Activated CD8-positive, alpha-beta T cell treated with anti-CD3 and anti-CD28 coated beads for 36 hours (primary cell): ENCODE measurements around the gene CEP44. TPM values are rescaled to one million over a fixed set of nuclear protein-coding genes. Genes with fewer than 3 reads are reported as not detected.

ENCODE experiments used
- ATAC-seq: fragments of 200-7000 bp; cut with Tn5 transposase; one replicate; pipeline ENCODE4 v1.10.0; 2021; ENCODE audit warnings: mild to moderate bottlenecking, moderate library complexity
- CTCF ChIA-PET: fragments of 350-600 bp; sonication (Branson Sonifier 250); formaldehyde crosslinking; loops from one replicate; lab custom pipeline; 2021; ENCODE audit warnings: antibody characterized with exemption; lab: Charles Lee
- POLR2A ChIA-PET: fragments of 350-600 bp; sonication (Branson Sonifier 250); formaldehyde crosslinking; loops from one replicate; lab custom pipeline; 2021; ENCODE audit warnings: antibody characterized with exemption; lab: Charles Lee
- DNase-seq: peaks from one replicate; pipeline ENCODE4 v3.0.0-alpha.2; 2020
- H3K27ac Mint-ChIP-seq: one replicate; pipeline ENCODE4 v1.8.0; 2021; ENCODE audit warnings: mild to moderate bottlenecking, mixed read lengths
- H3K27me3 Mint-ChIP-seq: one replicate; pipeline ENCODE4 v1.8.0; 2021; ENCODE audit warnings: mixed read lengths
- H3K36me3 Mint-ChIP-seq: one replicate; pipeline ENCODE4 v1.8.0; 2021; ENCODE audit warnings: low read depth, mixed read lengths
- H3K4me1 Mint-ChIP-seq: one replicate; pipeline ENCODE4 v1.8.0; 2021; ENCODE audit warnings: low read depth, mixed read lengths
- H3K4me3 Mint-ChIP-seq: one replicate; pipeline ENCODE4 v1.8.0; 2021; ENCODE audit warnings: mild to moderate bottlenecking, moderate library complexity, mixed read lengths
- H3K9me3 Mint-ChIP-seq: one replicate; pipeline ENCODE4 v1.8.0; 2021; ENCODE audit warnings: mixed read lengths
- intact Hi-C: fragments of 100-400 bp; cut with micrococcal nuclease; formaldehyde crosslinking; loops from one replicate; pipeline ENCODE4 v1.10.0; 2022
- total RNA-seq, 2 experiments: library from RNA; stranded (reverse); gene quantifications; one replicate each; pipeline ENCODE4 v1.2.3, GENCODE V29; 2021
- TF ChIP-seq, protein P1 (sequence below): fragments of 200-600 bp; IDR thresholded peaks from one replicate; pipeline ENCODE4 v1.8.0; 2022; ENCODE audit warnings: antibody characterized with exemption, mild to moderate bottlenecking

The CEP44 gene
- total RNA-seq, 2 experiments from 2014 or later, result 29.3 to 30.2 TPM

DNA sequence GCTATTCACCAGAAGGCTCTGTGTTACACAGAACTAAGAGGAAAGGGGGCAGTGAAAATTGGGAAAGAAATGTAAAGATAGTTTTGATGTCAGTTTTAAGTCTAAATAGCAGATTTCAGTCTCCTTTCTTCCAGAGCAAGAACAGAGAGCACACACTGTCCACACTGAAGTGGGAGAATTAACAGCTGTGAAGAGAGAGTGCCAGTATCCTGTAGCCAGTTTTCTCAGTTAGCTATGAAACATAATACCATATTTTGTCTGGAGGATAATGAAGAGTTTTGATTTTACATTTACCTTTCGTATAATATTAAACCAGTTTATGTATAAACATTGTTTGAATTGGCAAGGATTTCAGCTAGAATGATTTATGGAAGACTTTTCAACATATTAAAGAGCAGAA lies 35.3 kb upstream of the CEP44 start:
- H3K27ac Mint-ChIP-seq, result no peak overlapping the region
- DNase-seq (no peak), ATAC-seq (no peak)
- no peak overlapping the region for H3K4me3 Mint-ChIP-seq
- intact Hi-C loops, result no loop called here
- no peaks in the 10 kb centered on the region for H3K36me3 Mint-ChIP-seq
- POLR2A ChIA-PET, result no interaction called here
- peaks cover 2% of the 10 kb centered on the region for H3K4me1 Mint-ChIP-seq
- H3K27me3 Mint-ChIP-seq, result no peaks in the 10 kb centered on the region
- TF ChIP-seq, protein P1, sequence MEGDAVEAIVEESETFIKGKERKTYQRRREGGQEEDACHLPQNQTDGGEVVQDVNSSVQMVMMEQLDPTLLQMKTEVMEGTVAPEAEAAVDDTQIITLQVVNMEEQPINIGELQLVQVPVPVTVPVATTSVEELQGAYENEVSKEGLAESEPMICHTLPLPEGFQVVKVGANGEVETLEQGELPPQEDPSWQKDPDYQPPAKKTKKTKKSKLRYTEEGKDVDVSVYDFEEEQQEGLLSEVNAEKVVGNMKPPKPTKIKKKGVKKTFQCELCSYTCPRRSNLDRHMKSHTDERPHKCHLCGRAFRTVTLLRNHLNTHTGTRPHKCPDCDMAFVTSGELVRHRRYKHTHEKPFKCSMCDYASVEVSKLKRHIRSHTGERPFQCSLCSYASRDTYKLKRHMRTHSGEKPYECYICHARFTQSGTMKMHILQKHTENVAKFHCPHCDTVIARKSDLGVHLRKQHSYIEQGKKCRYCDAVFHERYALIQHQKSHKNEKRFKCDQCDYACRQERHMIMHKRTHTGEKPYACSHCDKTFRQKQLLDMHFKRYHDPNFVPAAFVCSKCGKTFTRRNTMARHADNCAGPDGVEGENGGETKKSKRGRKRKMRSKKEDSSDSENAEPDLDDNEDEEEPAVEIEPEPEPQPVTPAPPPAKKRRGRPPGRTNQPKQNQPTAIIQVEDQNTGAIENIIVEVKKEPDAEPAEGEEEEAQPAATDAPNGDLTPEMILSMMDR, result no peak
- CTCF ChIA-PET, result interaction anchor here (1.5 kb wide), 1 partner anchor 26 kb away, joined by 8 read pairs; no protein-coding TSS in a partner anchor
- no peaks in the 10 kb centered on the region for H3K9me3 Mint-ChIP-seq

DNA sequence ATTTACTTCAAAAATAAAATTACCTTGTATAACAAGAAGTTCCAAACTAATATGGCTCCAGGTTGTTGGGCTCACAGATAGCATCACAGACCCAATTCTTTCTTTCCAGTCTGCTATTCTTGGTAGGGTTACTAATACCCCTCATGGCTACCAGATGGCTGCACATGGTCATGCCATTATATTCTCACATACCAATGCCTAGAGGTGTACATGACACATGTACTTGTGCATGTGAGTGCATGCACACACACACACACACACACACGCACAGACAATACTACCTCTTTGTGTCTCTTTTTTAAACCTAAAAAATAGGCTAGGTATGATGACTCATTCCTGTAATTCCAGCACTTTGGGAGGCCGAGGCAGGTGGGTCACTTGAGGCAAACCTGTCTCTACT lies 31.3 kb upstream of the CEP44 start:
- TF ChIP-seq, protein P1, result no peak
- Mint-ChIP-seq H3K4me3 (no peak overlapping the region), H3K4me1 (peaks cover 8% of the 10 kb centered on the region), H3K36me3 (peaks cover 5% of the 10 kb centered on the region), H3K27ac (no peak overlapping the region), H3K9me3 (no peaks in the 10 kb centered on the region), H3K27me3 (no peaks in the 10 kb centered on the region)
- DNase-seq, result no peak
- POLR2A ChIA-PET, result no interaction called here
- intact Hi-C loops, result no loop called here
- CTCF ChIA-PET, result interaction anchor here (1.3 to 1.5 kb wide), 2 partner anchors 8 to 9 kb away, joined by 3 to 4 read pairs; no protein-coding TSS in a partner anchor
- ATAC-seq, result no peak

DNA sequence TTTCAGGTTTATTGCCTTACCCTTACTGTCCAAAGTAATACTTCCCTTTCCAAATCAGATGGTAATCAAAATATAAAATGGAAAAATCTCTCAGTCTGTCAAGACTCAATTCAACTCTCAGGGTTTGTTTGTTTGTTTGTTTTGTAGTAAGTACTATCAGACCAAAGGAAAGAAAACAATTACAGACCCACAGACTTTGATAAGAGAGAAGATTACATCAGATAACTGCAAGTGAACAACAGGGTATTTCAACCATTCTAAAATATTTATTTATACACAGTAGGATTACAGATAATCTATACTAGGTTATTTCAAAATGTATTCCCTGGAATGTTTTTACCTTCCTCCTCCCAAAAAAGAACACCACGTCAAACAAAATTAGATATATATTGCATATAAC lies 29.1 kb upstream of the CEP44 start:
- ChIA-PET CTCF (no interaction called here), POLR2A (no interaction called here)
- peaks cover 8% of the 10 kb centered on the region for H3K4me1 Mint-ChIP-seq
- no peak overlapping the region for H3K27ac Mint-ChIP-seq
- TF ChIP-seq, protein P1, result no peak
- intact Hi-C loops, result no loop called here
- DNase-seq (no peak), ATAC-seq (no peak)
- no peak overlapping the region for H3K4me3 Mint-ChIP-seq
- H3K36me3 Mint-ChIP-seq, result peaks cover 5% of the 10 kb centered on the region
- H3K9me3 Mint-ChIP-seq, result no peaks in the 10 kb centered on the region
- no peaks in the 10 kb centered on the region for H3K27me3 Mint-ChIP-seq

DNA sequence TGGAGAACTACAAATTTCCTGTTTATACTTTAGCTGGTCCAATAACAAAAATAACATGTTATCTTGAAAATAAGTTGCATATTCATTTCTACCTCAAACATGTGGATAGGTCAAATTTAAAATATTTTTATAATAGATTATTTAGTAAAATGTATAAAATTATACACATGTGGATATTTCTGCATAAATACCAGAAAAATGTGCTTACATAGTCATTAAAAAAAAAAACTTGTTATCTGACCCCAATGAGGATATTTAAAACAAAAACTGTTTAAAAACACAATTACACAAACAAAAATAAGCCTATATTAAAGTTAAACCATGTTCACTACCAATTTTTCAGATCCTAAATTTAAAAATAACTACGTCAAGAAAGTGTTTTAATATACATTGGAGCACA lies 28.3 kb upstream of the CEP44 start:
- POLR2A ChIA-PET, result no interaction called here
- no peak for ATAC-seq

DNA sequence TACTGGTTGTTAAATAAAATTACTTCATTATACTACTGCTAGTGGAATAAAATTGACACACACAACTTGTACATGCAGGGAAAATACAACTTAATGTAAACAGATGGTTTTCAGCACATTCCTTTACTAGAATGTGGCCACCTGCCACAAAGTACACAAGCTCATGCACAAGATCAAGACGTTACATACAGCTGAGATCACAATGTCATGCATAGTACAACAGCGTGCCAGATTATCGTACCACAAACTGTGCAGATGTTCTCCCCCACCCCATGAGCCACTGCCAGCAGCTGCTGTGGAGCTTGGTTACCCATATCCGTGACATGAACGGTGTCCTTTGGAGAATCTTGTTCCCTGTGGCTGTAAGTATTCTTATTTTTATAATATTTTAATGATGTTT lies 27.9 kb upstream of the CEP44 start:
- intact Hi-C loops, result no loop called here
- H3K36me3 Mint-ChIP-seq, result peaks cover 5% of the 10 kb centered on the region
- TF ChIP-seq, protein P1, result no peak
- H3K9me3 Mint-ChIP-seq, result no peaks in the 10 kb centered on the region
- POLR2A ChIA-PET, result no interaction called here
- H3K27me3 Mint-ChIP-seq, result no peaks in the 10 kb centered on the region
- H3K4me1 Mint-ChIP-seq, result peaks cover 8% of the 10 kb centered on the region
- no peak overlapping the region for H3K27ac Mint-ChIP-seq
- CTCF ChIA-PET, result interaction anchor here (1.0 kb wide), 1 partner anchor 302 kb away, joined by 3 read pairs; no protein-coding TSS in a partner anchor
- no peak overlapping the region for H3K4me3 Mint-ChIP-seq
- DNase-seq (no peak), ATAC-seq (no peak)

More for the DNA sequence above, 28.3 kb upstream of the CEP44 start:
- H3K27me3 Mint-ChIP-seq, result no peaks in the 10 kb centered on the region
- no peak overlapping the region for H3K4me3 Mint-ChIP-seq
- no peak overlapping the region for H3K27ac Mint-ChIP-seq
- CTCF ChIA-PET, result no interaction called here
- TF ChIP-seq, protein P1, result no peak
- no peaks in the 10 kb centered on the region for H3K9me3 Mint-ChIP-seq
- no peak for DNase-seq
- peaks cover 8% of the 10 kb centered on the region for H3K4me1 Mint-ChIP-seq
- peaks cover 5% of the 10 kb centered on the region for H3K36me3 Mint-ChIP-seq
- intact Hi-C loops, result no loop called here
